GM21576 (cell line): ENCODE measurements around the gene PICK1.
"Not testable (repeated sequence)": the region's sequence is repeated elsewhere in the genome, so short reads cannot be mapped to it uniquely, and the experiment has no call there.

Experiments
- ATAC-seq: cut with Tn5 transposase; IDR thresholded peaks from one replicate; pipeline ENCODE4 v1.9.1; 2021; ENCODE audit warnings: mild to moderate bottlenecking, moderate library complexity; ENCODE audit not compliant: unreplicated experiment

PICK1 gene

GRCh38 chr22:38110863-38111852, 54.0 kb downstream of the PICK1 start:
- no peak for ATAC-seq

DNA sequence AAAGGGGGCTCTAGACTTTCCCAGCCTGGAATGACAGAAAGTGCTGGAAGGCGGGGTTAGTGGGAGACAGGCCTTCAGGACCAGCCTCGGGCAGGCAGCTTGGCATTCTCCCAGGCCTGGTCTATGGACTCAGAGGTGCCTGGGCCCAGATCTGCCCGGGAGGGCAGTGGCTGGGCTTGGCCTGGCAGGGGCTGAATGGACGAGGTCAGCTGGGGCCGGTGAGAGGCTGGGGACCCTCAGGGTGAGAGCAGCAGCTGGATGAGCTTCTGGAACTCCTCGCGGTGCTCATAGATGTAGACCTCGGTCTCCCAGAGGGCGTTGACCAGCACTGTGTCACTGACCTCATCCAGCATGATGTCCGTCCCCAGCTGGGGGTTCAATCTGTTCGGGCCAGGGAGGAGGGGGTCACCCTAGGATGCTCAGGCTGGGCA, 54.7 kb downstream of the PICK1 start:
- no peak for ATAC-seq

DNA sequence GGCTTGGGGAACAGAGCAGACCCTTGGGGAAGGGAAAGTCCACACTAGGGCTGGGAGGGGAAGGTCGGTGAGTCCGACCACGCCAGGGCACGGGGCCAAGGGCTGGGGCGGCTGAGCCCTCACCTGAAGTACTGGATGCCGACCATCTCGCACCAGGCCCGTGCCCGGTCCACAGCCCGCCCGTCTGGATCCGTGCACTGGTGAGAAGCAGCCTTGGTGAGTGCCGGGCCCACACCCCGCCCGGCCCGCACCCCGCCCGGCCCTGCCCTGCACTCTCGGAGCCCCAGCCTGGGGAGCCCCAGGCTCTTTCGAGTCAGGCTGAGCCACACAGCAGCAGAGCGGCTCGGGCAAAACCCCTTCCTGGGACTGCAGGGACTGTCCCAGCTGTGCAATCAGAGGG, 55.2 kb downstream of the PICK1 start:
- ATAC-seq: no peak

- ATAC-seq: peak; percentile 49
Measured at GRCh38 chr22:38114484-38115398, 57.5 kb downstream of the PICK1 start.

DNA sequence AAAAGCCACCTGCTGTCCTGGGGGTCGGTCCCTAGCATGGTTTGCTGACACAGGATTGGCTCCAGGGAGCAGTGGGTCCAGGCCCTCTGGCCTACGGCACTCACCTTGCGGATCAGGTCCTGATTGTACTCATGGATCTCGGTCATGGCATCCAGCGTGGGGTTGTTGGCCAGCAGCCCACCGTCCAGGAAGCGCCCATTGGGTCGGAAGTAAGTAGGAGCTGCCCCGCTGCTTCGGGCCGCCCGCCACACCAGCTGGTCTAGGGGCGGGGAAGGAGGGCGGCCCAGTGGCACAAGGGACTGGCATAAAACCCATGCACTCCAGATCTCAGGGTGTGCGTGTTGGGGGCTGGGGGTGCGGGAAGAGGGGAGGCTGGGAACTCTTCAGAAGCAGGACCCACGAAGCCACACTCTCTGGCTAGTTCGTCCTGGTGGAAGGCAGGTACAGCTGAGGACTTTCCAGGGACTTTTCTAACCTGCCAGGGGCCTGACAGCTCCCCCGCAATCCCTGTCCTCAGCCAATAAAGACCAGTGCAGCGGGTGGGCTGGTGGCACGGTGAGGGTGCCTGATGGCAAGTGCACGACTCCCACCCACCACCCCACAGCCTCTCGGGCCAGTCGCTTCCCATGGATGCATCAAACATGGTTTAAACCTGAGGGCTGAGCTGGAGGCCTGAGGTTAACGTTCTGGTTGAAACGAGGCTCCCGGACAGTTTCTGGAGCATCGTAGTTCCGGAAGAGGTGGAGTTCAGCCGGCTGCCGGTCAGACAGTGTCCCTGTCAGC, 58.4 kb downstream of the PICK1 start:
- ATAC-seq: no peak

- not testable (repeated sequence) for ATAC-seq
Measured at GRCh38 chr22:38117556-38117955, 60.4 kb downstream of the PICK1 start.

DNA sequence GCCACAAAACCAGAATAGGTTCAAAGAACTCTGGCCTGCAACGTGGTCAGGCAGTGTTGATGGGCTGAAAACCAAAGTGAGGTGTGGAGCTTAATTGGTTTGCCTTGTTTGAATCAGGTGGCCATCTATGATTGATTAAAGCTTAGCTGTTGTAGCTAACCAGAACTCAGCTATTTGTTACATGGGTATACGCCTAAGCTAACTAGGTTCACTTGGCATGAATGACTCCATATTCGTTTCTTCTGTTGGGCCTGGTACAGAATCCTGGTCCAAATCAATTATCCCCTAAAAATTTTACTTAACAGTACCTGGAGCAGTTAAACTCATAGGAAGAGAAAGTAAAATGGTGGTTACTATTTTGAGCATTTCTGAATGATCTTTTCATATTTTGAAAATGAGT, 61.0 kb downstream of the PICK1 start:
- no peak for ATAC-seq

DNA sequence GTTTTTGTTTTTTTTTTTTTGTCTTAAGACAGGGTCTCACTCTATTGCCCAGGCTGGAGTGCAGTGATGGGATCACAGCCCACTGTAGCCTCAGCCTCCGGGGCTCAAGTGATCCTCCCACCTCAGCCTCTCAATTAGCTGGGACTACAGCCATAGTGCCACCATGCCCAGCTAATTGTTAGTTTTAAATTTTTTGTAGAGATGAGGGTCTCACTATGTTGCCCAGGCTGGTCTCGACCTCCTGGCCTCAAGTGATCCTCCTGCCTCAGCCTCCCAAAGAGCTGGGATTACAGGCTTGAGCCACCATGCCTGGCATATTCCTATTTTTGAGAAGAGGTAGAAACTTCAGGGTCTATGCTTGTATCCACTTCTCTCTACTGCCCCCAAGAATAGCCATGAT, 61.5 kb downstream of the PICK1 start:
- ATAC-seq: not testable (repeated sequence)

DNA sequence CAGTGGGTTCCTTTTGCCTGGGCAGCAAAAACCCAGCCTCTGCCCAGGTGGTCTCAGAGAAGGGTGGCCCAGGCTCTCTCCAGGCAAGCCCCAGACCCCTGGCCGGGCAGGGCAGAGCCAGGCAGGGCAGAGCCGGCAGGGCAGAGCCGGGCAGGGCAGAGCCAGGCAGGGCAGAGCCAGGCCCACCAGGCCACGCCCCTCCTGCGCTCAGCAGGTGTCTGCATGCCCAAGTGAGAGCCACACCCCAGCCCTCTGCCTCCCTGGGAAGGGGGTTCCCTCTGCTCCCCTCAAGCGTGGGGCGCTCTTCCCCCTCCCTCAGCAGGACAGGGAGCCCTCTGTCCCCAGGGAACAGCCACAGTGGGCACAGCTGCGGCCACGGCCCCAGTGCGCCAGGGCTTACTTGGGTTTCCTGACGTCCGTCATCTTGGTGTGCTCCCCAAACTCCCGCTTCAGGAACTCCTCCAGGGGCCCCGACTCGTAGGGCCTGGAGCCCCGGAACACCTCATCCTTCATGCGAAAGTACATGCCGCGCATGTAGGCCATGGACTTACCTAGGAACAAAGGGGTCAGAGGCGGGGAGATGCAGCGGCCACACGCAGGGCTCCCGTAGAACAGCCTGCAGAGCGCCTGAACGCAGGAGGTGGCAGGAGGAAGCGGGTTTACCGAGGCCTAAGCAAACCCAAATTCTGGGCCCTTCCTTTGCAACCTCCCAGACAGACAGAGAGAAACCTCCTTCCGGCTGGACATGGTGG, 63.3 kb downstream of the PICK1 start:
- no peak for ATAC-seq

DNA sequence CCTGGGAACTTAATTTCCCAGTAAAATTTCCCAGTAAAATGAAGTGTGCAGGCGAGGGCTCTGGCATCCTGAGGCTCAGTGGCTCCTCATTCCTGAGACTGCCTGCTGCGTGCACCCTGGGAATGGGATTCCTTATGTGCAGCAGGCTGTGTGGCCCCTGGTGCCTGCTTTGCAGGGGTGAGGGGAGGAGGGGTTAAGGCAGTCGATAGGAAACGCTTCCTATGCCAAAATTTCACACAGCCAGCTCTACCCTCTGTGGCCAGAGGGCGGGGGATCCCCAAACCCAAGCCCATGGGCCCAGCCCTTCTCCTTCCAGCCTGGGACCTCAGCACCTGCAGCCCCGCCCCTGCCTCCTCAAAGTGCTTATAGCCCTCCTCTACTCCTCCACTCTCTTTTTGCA, 65.4 kb downstream of the PICK1 start:
- ATAC-seq: no peak

DNA sequence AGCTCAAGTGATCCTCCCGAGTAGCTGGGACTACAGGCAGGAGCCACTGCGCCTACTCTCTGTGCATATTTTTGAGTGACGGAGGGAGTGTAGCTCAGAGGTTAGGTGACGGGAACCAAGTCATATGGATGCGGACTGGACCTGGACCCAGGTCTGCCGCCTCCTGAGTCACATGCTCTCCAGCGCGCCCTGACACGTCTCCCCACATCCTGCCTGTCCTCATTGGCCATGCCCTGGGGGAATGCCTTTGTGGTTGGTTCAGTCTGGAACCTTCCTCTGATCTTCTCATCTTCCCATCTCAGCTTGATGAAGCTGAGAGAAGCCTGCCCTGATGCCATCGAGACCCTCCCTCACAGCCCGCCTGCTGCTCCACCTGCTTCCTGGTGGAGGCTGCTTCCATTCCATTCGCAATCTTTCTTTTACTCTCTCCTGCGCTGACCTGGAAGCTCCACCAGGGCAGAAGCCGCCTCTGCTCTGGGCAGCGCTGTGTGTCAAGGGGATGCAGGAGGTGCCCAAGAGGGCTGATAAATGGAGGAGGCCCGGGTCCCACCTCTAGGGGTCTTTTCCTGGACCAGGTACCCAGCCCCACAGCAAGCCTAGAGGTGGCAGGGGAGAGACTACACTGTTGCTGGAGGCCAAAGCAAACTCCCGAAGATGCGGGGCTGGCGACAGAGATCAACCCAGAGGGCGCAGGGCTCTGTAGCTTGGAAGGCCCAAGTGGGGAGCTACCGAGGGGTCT, 67.2 kb downstream of the PICK1 start:
- ATAC-seq: no peak

- ATAC-seq: no peak
Measured at GRCh38 chr22:38125038-38125610, 67.9 kb downstream of the PICK1 start.
